ENCODE results near the gene PLEKHM2. TPM values are rescaled to one million over a fixed set of nuclear protein-coding genes. Genes with fewer than 3 reads are reported as not detected.
A peak's percentile ranks its signal among the peaks of the same experiment; 100 is the strongest.
"Not testable (repeated sequence)": the region's sequence is repeated elsewhere in the genome, so short reads cannot be mapped to it uniquely, and the experiment has no call there.

Gene PLEKHM2, protein sequence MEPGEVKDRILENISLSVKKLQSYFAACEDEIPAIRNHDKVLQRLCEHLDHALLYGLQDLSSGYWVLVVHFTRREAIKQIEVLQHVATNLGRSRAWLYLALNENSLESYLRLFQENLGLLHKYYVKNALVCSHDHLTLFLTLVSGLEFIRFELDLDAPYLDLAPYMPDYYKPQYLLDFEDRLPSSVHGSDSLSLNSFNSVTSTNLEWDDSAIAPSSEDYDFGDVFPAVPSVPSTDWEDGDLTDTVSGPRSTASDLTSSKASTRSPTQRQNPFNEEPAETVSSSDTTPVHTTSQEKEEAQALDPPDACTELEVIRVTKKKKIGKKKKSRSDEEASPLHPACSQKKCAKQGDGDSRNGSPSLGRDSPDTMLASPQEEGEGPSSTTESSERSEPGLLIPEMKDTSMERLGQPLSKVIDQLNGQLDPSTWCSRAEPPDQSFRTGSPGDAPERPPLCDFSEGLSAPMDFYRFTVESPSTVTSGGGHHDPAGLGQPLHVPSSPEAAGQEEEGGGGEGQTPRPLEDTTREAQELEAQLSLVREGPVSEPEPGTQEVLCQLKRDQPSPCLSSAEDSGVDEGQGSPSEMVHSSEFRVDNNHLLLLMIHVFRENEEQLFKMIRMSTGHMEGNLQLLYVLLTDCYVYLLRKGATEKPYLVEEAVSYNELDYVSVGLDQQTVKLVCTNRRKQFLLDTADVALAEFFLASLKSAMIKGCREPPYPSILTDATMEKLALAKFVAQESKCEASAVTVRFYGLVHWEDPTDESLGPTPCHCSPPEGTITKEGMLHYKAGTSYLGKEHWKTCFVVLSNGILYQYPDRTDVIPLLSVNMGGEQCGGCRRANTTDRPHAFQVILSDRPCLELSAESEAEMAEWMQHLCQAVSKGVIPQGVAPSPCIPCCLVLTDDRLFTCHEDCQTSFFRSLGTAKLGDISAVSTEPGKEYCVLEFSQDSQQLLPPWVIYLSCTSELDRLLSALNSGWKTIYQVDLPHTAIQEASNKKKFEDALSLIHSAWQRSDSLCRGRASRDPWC
- total RNA-seq, result 10 to 100 TPM; 48.2 to 50.1 TPM

DNA sequence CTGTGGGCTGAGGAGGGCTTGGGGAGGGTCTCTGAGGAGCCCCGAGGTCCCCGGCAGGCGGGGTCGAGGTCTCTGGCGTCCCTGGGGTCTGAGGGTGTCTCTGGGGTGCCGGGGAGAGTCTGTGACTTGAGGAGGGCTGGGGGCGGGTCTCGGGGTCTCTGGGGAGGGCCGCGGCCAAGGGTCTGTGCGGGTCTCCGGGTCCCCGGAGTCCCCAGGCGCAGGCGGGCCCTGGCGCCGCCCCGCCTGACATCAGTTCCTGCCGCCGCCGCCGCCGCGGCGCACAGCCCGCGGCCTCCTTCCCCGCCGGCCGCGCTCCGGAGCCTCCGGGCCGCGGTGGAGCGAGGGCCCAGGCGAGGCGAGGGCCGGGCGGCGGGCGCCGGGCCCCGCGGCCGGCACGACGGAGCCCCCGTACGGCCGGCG, at the start of gene PLEKHM2:
Gene PLEKHM2, plus strand, starts transcription at position 279 of the 420 bp plus-strand sequence. CDS start 239 bp downstream, outside the sequence.
- Mint-ChIP-seq H3K4me1 (peaks cover 55% of the 10 kb centered on the region), H3K4me3 (peak within 1 kb of the TSS; percentile 86), H3K27me3 (no peaks in the 10 kb centered on the region), H3K9me3 (ENCODE audit: low read depth) (no peaks in the 10 kb centered on the region), H3K27ac (peak within 1 kb of the TSS; percentile 92), H3K36me3 (ENCODE audit: low read depth) (peaks cover 19% of the 10 kb centered on the region)
- CTCF ChIA-PET, result interaction anchor here (1.2 to 1.3 kb wide), 2 partner anchors 15 to 81 kb away, joined by 3 read pairs; no protein-coding TSS in a partner anchor
- POLR2A ChIA-PET, result no interaction called here
- ATAC-seq, result peak; percentile 73
- peak; percentile 69 for DNase-seq
- intact Hi-C loops (cut with DNase I, micrococcal nuclease), result loop anchor here (1.0 to 10.0 kb wide), 7 partner anchors 67 to 1979 kb away; partner anchors contain the start of genes DDI2 (in 2 of the 2), CASP9 (in 1 of the 2), FHAD1 (in 1 of the 2) and PRDM2 (in 1 of the 2)

DNA sequence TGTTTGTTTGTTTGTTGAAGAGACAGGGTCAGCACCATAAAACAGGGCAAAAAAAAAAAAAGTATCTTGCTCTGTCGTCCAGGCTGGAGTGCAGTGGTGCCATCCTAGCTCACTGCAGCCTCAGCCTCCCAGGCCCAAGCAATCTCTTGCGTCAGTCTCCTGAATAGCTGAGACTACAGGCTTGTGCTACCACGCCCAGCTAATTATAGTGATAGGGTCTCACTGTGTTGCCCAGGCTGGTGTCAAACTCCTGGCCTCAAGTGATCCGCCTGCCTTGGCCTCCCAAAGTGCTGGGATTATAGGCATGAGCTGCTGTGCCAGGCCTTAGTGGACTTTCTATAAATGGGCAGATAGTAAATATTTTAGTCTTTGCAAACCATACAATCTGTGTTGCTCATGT, 47.7 kb upstream of the PLEKHM2 start:
- no peak for ATAC-seq
- DNase-seq, result no peak
- H3K9me3 Mint-ChIP-seq (ENCODE audit: low read depth), result no peaks in the 10 kb centered on the region
- no peaks in the 10 kb centered on the region for H3K27me3 Mint-ChIP-seq
- H3K4me1 Mint-ChIP-seq, result no peaks in the 10 kb centered on the region
- H3K27ac Mint-ChIP-seq, result no peak overlapping the region
- peaks cover 61% of the 10 kb centered on the region for H3K36me3 Mint-ChIP-seq (ENCODE audit: low read depth)
- ChIA-PET POLR2A (no interaction called here), CTCF (interaction anchor here (1.5 kb wide), 1 partner anchor 25 kb away, joined by 5 read pairs; no protein-coding TSS in a partner anchor)
- no peak overlapping the region for H3K4me3 Mint-ChIP-seq
- intact Hi-C loops (cut with DNase I, micrococcal nuclease), result no loop called here

DNA sequence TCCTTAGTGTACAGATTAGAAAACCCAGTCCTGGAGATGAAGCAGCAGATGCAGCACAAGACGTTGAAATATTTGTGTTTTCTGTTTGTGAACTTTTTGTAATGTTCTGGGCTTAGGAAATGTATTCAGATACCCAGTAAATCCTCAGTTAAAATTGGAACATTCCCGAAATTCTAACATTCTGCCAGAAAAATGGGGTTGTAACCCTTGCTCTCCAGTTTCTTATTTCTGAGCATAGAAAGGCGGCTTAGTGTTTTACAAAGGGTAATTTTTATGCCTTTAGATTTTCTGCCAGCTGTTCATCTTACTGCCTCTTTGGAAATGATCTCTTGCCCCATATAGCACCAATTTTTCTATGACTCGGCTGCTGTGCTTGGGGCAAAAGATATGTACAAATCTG, 46.3 kb upstream of the PLEKHM2 start:
- no peak overlapping the region for H3K4me3 Mint-ChIP-seq
- H3K27ac Mint-ChIP-seq, result no peak overlapping the region
- DNase-seq (no peak), ATAC-seq (no peak)
- no peaks in the 10 kb centered on the region for H3K9me3 Mint-ChIP-seq (ENCODE audit: low read depth)
- intact Hi-C loops (cut with DNase I, micrococcal nuclease), result no loop called here
- CTCF ChIA-PET, result no interaction called here
- peaks cover 60% of the 10 kb centered on the region for H3K36me3 Mint-ChIP-seq (ENCODE audit: low read depth)
- no peaks in the 10 kb centered on the region for H3K27me3 Mint-ChIP-seq
- no peaks in the 10 kb centered on the region for H3K4me1 Mint-ChIP-seq
- POLR2A ChIA-PET, result no interaction called here

DNA sequence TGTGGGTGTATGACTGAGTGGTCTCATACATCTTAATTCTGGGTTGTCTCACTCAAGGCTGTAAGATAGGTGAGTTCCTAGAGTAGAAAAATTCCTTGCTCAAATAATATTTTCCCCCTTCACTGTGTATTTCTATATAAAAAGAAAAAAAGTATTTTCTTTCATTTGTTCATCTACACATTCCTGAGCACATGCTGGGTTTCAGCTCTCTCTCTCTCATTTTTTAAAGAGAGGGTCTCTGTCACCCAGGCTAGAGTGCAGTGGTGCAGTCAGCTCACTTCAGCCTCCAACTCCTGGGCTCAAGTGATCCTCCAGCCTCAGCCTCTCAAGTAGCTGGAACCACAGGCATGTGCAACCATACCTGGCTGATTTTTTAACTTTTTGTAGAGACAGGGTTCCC, 44.9 kb upstream of the PLEKHM2 start:
- DNase-seq (no peak), ATAC-seq (no peak)
- ChIA-PET POLR2A (interaction anchor here (0.6 kb wide), 1 partner anchor 50 kb away, joined by 3 read pairs; no protein-coding TSS in a partner anchor), CTCF (interaction anchor here (0.7 kb wide), 1 partner anchor 8 kb away, joined by 4 read pairs; no protein-coding TSS in a partner anchor)
- peaks cover 61% of the 10 kb centered on the region for H3K36me3 Mint-ChIP-seq (ENCODE audit: low read depth)
- intact Hi-C loops (cut with DNase I, micrococcal nuclease), result no loop called here
- no peaks in the 10 kb centered on the region for H3K4me1 Mint-ChIP-seq
- H3K4me3 Mint-ChIP-seq, result no peak overlapping the region
- H3K27ac Mint-ChIP-seq, result no peak overlapping the region
- no peaks in the 10 kb centered on the region for H3K27me3 Mint-ChIP-seq
- H3K9me3 Mint-ChIP-seq (ENCODE audit: low read depth), result no peaks in the 10 kb centered on the region

DNA sequence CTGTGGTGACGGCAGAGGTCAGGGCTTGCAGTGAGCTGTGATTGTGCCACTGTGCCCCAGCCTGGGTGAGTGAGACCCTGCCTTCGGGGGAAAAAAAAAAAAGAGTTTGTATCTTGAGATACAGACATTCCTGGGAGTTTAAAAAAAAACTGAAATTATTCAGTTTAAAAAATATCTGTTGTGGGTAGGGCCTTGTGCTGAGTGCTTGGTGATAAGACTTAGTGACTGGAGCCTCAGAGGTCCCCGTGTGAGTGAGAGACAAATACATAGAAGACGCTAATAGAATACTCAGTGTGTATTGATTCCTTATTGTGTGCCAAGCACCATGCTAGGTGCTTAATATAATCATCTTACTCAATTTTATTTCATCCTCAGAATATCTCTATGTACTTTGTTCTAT, 44.2 kb upstream of the PLEKHM2 start:
- intact Hi-C loops (cut with DNase I, micrococcal nuclease), result no loop called here
- DNase-seq (no peak), ATAC-seq (no peak)
- Mint-ChIP-seq H3K4me3 (no peak overlapping the region), H3K4me1 (no peaks in the 10 kb centered on the region), H3K27me3 (no peaks in the 10 kb centered on the region), H3K27ac (peak overlapping the region; percentile 31), H3K36me3 (ENCODE audit: low read depth) (peaks cover 60% of the 10 kb centered on the region), H3K9me3 (ENCODE audit: low read depth) (no peaks in the 10 kb centered on the region)
- ChIA-PET CTCF (no interaction called here), POLR2A (no interaction called here)

DNA sequence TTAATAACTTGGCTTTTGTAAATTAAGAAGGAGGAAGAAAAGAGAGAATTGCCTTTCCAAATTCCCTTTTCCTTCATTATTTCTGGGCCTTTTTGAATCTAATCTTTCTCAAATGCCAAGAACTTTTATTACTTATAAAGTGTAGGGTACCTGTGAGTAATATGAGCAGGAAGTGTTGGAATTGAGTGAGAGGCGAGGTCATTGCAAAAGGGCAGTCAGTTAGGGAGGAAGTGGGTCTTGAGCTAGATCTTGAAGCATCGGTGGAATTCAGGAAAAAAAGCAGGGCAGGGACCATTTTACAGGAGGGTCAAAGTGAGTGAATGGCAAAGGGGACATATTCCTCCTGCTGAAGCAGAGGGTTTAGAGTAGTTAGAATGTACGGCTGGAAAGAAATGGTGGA, 43.5 kb upstream of the PLEKHM2 start:
- POLR2A ChIA-PET, result no interaction called here
- H3K4me1 Mint-ChIP-seq, result no peaks in the 10 kb centered on the region
- no peak overlapping the region for H3K4me3 Mint-ChIP-seq

DNA sequence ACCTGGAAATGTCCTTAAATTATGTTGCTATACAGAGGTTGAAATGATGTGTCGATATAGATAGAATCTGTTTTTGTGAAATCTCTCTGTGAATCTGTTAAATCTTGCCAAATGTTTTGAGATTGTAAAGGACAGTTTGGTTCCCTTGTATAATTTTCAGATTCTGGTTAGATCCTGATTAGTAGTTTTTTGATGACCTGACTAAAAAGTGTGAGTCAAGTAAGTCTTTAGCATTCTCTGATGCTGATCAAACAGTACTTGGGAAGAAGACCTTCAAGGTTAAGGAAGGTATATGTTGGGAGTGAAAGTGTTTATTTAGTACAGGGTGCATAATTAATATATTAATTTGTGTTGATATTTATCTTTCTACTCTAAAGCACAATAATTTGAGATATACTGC, 34.2 kb upstream of the PLEKHM2 start:
- H3K27ac Mint-ChIP-seq, result no peak overlapping the region
- no peaks in the 10 kb centered on the region for H3K4me1 Mint-ChIP-seq
- no peak overlapping the region for H3K4me3 Mint-ChIP-seq
- H3K27me3 Mint-ChIP-seq, result no peaks in the 10 kb centered on the region
- intact Hi-C loops (cut with DNase I, micrococcal nuclease), result loop anchor here in 1 of 2 experiments (5.0 kb wide), 1 partner anchor 92 kb away; the partner anchor contains the start of gene TMEM82
- no peak for DNase-seq
- H3K36me3 Mint-ChIP-seq (ENCODE audit: low read depth), result peaks cover 44% of the 10 kb centered on the region
- no peaks in the 10 kb centered on the region for H3K9me3 Mint-ChIP-seq (ENCODE audit: low read depth)
- ChIA-PET POLR2A (no interaction called here), CTCF (interaction anchor here (0.5 kb wide), 1 partner anchor 367 kb away, joined by 3 read pairs; no protein-coding TSS in a partner anchor)
- ATAC-seq, result no peak

More for the DNA sequence above, 43.5 kb upstream of the PLEKHM2 start:
- CTCF ChIA-PET, result no interaction called here
- Mint-ChIP-seq H3K36me3 (ENCODE audit: low read depth) (peaks cover 61% of the 10 kb centered on the region), H3K9me3 (ENCODE audit: low read depth) (no peaks in the 10 kb centered on the region), H3K27me3 (no peaks in the 10 kb centered on the region), H3K27ac (peak overlapping the region; percentile 27)
- ATAC-seq (no peak), DNase-seq (no peak)
- intact Hi-C loops (cut with DNase I, micrococcal nuclease), result no loop called here

DNA sequence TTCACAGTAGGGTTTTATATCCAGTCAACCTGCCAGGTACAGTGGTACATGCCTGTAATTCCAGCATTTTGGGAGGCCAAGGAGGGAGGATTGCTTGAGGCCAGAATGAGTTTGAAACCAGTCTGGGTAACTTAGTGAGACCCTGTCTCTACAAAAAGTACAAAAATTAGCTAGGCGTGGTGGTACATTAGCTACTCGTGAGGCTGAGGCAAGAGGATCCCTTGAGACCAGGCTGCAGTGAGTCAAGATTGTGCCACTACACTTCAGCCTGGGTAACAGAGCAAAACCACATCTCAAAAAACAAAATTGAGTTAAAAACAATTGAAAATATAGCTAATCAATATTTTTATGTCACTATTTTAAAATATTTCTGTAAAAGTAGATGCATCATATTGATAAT, 33.7 kb upstream of the PLEKHM2 start:
- H3K36me3 Mint-ChIP-seq (ENCODE audit: low read depth), result peaks cover 41% of the 10 kb centered on the region
- H3K4me1 Mint-ChIP-seq, result no peaks in the 10 kb centered on the region
- no peak overlapping the region for H3K4me3 Mint-ChIP-seq
- intact Hi-C loops (cut with DNase I, micrococcal nuclease), result no loop called here
- POLR2A ChIA-PET, result no interaction called here
- H3K27me3 Mint-ChIP-seq, result no peaks in the 10 kb centered on the region
- CTCF ChIA-PET, result interaction anchor here (0.5 kb wide), 1 partner anchor 366 kb away, joined by 3 read pairs; no protein-coding TSS in a partner anchor
- H3K9me3 Mint-ChIP-seq (ENCODE audit: low read depth), result no peaks in the 10 kb centered on the region
- H3K27ac Mint-ChIP-seq, result no peak overlapping the region
- no peak for DNase-seq
- ATAC-seq, result no peak

DNA sequence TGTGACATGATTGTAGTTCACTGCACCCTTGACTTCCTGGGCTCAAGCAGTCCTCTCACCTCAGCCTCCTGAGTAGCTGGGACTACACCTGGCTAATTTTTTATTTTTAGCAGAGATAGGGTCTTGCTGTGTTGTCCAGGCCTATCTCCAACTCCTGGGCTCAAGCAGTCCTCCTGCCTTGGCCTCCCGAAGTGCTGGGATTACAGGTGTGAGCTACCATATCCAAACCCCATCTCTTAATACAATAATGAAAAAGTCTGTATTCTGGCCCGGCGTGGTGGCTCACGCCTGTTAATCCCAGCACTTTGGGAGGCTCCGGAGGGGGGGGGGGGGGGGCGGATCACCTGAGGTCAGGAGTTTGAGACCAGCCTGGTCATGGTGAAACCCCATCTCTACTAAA, 32.0 kb upstream of the PLEKHM2 start:
- POLR2A ChIA-PET; H3K4me3 Mint-ChIP-seq; H3K4me1 Mint-ChIP-seq; ATAC-seq; CTCF ChIA-PET; H3K9me3 Mint-ChIP-seq (ENCODE audit: low read depth); H3K27me3 Mint-ChIP-seq; DNase-seq; intact Hi-C loops (cut with DNase I, micrococcal nuclease); H3K27ac Mint-ChIP-seq: not testable (repeated sequence)
- peaks cover 48% of the 10 kb centered on the region for H3K36me3 Mint-ChIP-seq (ENCODE audit: low read depth)

DNA sequence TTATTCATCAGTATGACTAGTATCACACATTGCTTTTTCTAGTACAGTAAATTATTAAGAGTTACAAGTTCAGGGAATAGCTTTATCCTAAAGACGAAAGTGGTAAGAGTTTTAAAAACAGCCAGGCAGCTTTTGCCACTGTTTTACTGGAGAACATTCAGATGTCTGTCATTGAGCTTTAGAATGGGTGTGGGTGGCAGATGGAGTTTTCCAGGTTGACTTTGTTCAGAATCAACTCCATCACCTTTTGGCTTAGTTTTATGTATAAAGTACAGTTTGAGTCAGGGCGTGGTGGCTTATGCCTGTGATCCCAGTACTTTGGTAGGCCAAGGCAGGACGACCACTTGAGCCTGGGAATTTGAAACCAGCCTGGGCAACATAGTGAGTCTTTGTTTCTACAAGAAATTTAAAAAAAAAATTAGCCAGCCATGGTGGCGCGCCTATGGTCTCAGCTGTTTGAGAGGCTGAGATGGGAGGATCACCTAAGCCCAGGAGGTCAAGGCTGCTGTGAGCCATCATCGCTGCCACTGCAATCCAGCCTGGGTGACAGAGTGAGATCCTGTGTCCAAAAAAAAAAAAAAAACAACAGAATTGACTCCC, 29.9 kb upstream of the PLEKHM2 start:
- no peak overlapping the region for H3K27ac Mint-ChIP-seq
- intact Hi-C loops (cut with DNase I, micrococcal nuclease), result no loop called here
- H3K4me1 Mint-ChIP-seq, result no peaks in the 10 kb centered on the region
- H3K4me3 Mint-ChIP-seq, result no peak overlapping the region
- POLR2A ChIA-PET, result interaction anchor here (0.7 kb wide), 1 partner anchor 31 kb away, joined by 4 read pairs; no protein-coding TSS in a partner anchor
- no peak for ATAC-seq
- H3K9me3 Mint-ChIP-seq (ENCODE audit: low read depth), result no peaks in the 10 kb centered on the region
- H3K27me3 Mint-ChIP-seq, result no peaks in the 10 kb centered on the region
- H3K36me3 Mint-ChIP-seq (ENCODE audit: low read depth), result peaks cover 42% of the 10 kb centered on the region
- CTCF ChIA-PET, result interaction anchor here (0.7 to 3.5 kb wide), 7 partner anchors 8 to 99 kb away, joined by 3 to 11 read pairs (median 4); no protein-coding TSS in a partner anchor
- DNase-seq, result no peak

DNA sequence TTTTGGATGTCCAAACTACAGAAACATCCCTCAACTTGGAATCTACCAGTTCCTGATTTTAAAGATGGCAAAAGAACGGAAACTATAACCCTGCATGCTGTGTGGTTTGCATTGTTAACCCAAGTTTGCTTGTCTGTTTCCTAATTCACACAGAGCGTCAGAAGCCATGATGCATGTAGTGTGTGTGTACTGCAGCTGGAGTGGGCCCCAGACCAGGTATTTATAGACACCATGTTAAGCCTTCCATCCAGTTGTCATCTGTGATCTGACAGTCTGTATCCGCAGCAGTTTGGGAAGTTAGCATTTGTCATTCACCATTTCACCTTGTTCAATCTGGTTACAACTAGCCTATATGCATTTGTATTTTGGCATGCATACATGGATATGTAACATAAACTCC, 27.7 kb upstream of the PLEKHM2 start:
- ATAC-seq (no peak), DNase-seq (no peak)
- H3K27me3 Mint-ChIP-seq, result no peaks in the 10 kb centered on the region
- H3K36me3 Mint-ChIP-seq (ENCODE audit: low read depth), result peaks cover 51% of the 10 kb centered on the region
- intact Hi-C loops (cut with DNase I, micrococcal nuclease), result no loop called here
- POLR2A ChIA-PET, result no interaction called here
- no peaks in the 10 kb centered on the region for H3K4me1 Mint-ChIP-seq
- CTCF ChIA-PET, result interaction anchor here (3.5 kb wide), 1 partner anchor 9 kb away, joined by 11 read pairs; no protein-coding TSS in a partner anchor
- no peaks in the 10 kb centered on the region for H3K9me3 Mint-ChIP-seq (ENCODE audit: low read depth)
- no peak overlapping the region for H3K27ac Mint-ChIP-seq
- H3K4me3 Mint-ChIP-seq, result no peak overlapping the region

Measured in activated CD4-positive, alpha-beta T cell treated with anti-CD3 and anti-CD28 coated beads for 36 hours (primary cell).